Fibroblast of lung (primary cell): Measurements from ENCODE around the gene WDPCP. TPM values are rescaled to one million over a fixed set of nuclear protein-coding genes. Genes with fewer than 3 reads are reported as not detected.

Experiments
- DNase-seq, 2 donors: peaks; one replicate each; pipeline versions ENCODE4 v3.0.0 to v3.0.0-alpha.2; 2010; ENCODE audit warnings: low read depth in 2 of 2
- H2AFZ ChIP-seq: 2 replicates; pipeline ENCODE4 v1.5.1; 2012; ENCODE audit warnings: low read length, control low read depth, inconsistent platforms
- H3K27ac ChIP-seq: 2 replicates; pipeline ENCODE4 v1.5.1; 2011; ENCODE audit warnings: low read length, control low read depth; ENCODE audit not compliant: insufficient read depth
- H3K27me3 ChIP-seq: 2 replicates; pipeline ENCODE4 v1.5.1; 2011; ENCODE audit warnings: mild to moderate bottlenecking, low read length; ENCODE audit not compliant: control insufficient read depth, insufficient read depth
- H3K36me3 ChIP-seq: 2 replicates; pipeline ENCODE4 v1.5.1; 2011; ENCODE audit warnings: low read length; ENCODE audit not compliant: control insufficient read depth, insufficient read depth
- H3K4me1 ChIP-seq: 2 replicates; pipeline ENCODE4 v1.5.1; 2011; ENCODE audit warnings: low read length; ENCODE audit not compliant: control insufficient read depth, insufficient read depth; ENCODE audit errors: extremely low read depth
- H3K4me2 ChIP-seq: 2 replicates; pipeline ENCODE4 v1.5.1; 2011; ENCODE audit warnings: low read length, control low read depth; ENCODE audit not compliant: insufficient read depth; ENCODE audit errors: extremely low read depth
- H3K4me3 ChIP-seq, 4 experiments: fragments of 200-600 bp in 1 of 4; sonication (generic) in 1 of 4; replicated peaks in 1 of 4; 2 replicates each; pipeline ENCODE4 v1.5.1; 2011 to 2016; ENCODE audit warnings: low read length in 4 of 4, low read depth in 3 of 4, mild to moderate bottlenecking in 3 of 4, control low read depth in 2 of 4, inconsistent platforms in 1 of 4, mixed read lengths in 1 of 4; ENCODE audit not compliant: insufficient read depth in 1 of 4; ENCODE audit errors: control extremely low read depth in 1 of 4
- H3K79me2 ChIP-seq: 2 replicates; pipeline ENCODE4 v1.5.1; 2012; ENCODE audit warnings: mild to moderate bottlenecking, low read length, inconsistent platforms; ENCODE audit not compliant: control insufficient read depth, insufficient read depth
- H3K9ac ChIP-seq: 2 replicates; pipeline ENCODE4 v1.5.1; 2011; ENCODE audit warnings: mild to moderate bottlenecking, low read length, control low read depth; ENCODE audit not compliant: insufficient read depth
- H3K9me3 ChIP-seq: 2 replicates; pipeline ENCODE4 v1.5.1; 2012; ENCODE audit warnings: low read depth, low read length; ENCODE audit not compliant: control insufficient read depth, insufficient read depth
- H4K20me1 ChIP-seq: 2 replicates; pipeline ENCODE4 v1.5.1; 2011; ENCODE audit warnings: low read length; ENCODE audit not compliant: control insufficient read depth, insufficient read depth; ENCODE audit errors: extremely low read depth
- CTCF ChIP-seq, 2 donors: IDR thresholded peaks in 1 of 2; conservative IDR thresholded peaks in 1 of 2; 1 replicate in 1 of 2; 2 replicates in 1 of 2; pipeline ENCODE4 v1.5.1; 2011 to 2012; ENCODE audit warnings: low read length in 2 of 2, control low read depth in 1 of 2, inconsistent platforms in 1 of 2, low read depth in 1 of 2, mild to moderate bottlenecking in 1 of 2
- EZH2 ChIP-seq: IDR thresholded peaks from 2 replicates; pipeline ENCODE4 v1.5.1; 2012; ENCODE audit warnings: low read length, control low read depth, mild to moderate bottlenecking; ENCODE audit errors: missing control alignments
- polyA plus RNA-seq, 2 donors: library from polyadenylated mRNA; depleted of rRNA in 1 of 2; stranded (reverse) in 1 of 2; unstranded in 1 of 2; fragments of >200 nt; gene quantifications; 2 replicates each; pipeline ENCODE4 v1.2.1, GENCODE V29; 2011 to 2012; ENCODE audit warnings: missing spikeins in 1 of 2
- total RNA-seq: library from RNA; depleted of rRNA; stranded (reverse); fragments of >200 nt; gene quantifications from 2 replicates; pipeline ENCODE4 v1.2.1, GENCODE V29; 2014

The WDPCP gene
- total and polyA plus RNA-seq, 2 donors (not counting 1 experiment from before 2014, with no cell fraction given), result 5.2 to 8.4 TPM

- DNase-seq, result no peak
- Histone ChIP-seq H3K4me3 (no peak overlapping the region), H3K27ac (no peak overlapping the region), H3K27me3 (no peaks in the 10 kb centered on the region), H3K9ac (no peak overlapping the region), H3K4me1 (no peaks in the 10 kb centered on the region), H4K20me1 (no peaks in the 10 kb centered on the region), H2AFZ (no peak overlapping the region), H3K4me2 (no peak overlapping the region), H3K79me2 (no peaks in the 10 kb centered on the region), H3K36me3 (no peaks in the 10 kb centered on the region), H3K9me3 (no peaks in the 10 kb centered on the region)
- no peak for TF ChIP-seq EZH2
- no peak for TF ChIP-seq CTCF (conservative IDR thresholded peaks at IDR 0.05 in 1 of 2, IDR thresholded peaks at IDR 0.05 in 1 of 2; ENCODE audit: low read depth in 1 of 2, low read length in 2 of 2)
Observed at GRCh38 chr2:63486861-63487290, 101.4 kb downstream of the WDPCP start.

GRCh38 chr2:63484901-63485300 lies 103.4 kb downstream of the WDPCP start:
- H3K36me3 ChIP-seq, result no peaks in the 10 kb centered on the region

GRCh38 chr2:63484481-63484880 lies 103.8 kb downstream of the WDPCP start:
- Histone ChIP-seq H3K4me3 (no peak overlapping the region), H3K9ac (no peak overlapping the region), H3K9me3 (no peaks in the 10 kb centered on the region), H2AFZ (no peak overlapping the region), H3K27ac (no peak overlapping the region), H3K4me2 (no peak overlapping the region), H3K79me2 (no peaks in the 10 kb centered on the region), H3K4me1 (no peaks in the 10 kb centered on the region), H4K20me1 (no peaks in the 10 kb centered on the region), H3K36me3 (no peaks in the 10 kb centered on the region), H3K27me3 (no peaks in the 10 kb centered on the region)
- DNase-seq, result no peak
- TF ChIP-seq EZH2, result no peak

More at GRCh38 chr2:63484901-63485300, 103.4 kb downstream of the WDPCP start:
- Histone ChIP-seq H3K9me3 (no peaks in the 10 kb centered on the region), H3K9ac (no peak overlapping the region), H2AFZ (no peak overlapping the region), H3K79me2 (no peaks in the 10 kb centered on the region), H3K4me3 (no peak overlapping the region), H3K27ac (no peak overlapping the region), H3K27me3 (no peaks in the 10 kb centered on the region), H4K20me1 (no peaks in the 10 kb centered on the region), H3K4me1 (no peaks in the 10 kb centered on the region), H3K4me2 (no peak overlapping the region)
- TF ChIP-seq EZH2 (no peak), CTCF (conservative IDR thresholded peaks at IDR 0.05 in 1 of 2, IDR thresholded peaks at IDR 0.05 in 1 of 2; ENCODE audit: low read depth in 1 of 2, low read length in 2 of 2) (no peak)
- DNase-seq, result no peak
